GM12865 (cell line): ENCODE data around the gene TDRD3.

Experiments used
- DNase-seq: peaks from one replicate; pipeline ENCODE4 v3.0.0; 2010; ENCODE audit warnings: low read depth
- H3K4me3 ChIP-seq: 2 replicates; pipeline ENCODE4 v1.5.1; 2011; ENCODE audit warnings: mild to moderate bottlenecking, low read depth, low read length, control low read depth
- TF ChIP-seq, protein P1 (sequence below): IDR thresholded peaks from 2 replicates; pipeline ENCODE4 v1.5.1; 2011; ENCODE audit warnings: low read length, control low read depth, low read depth, inconsistent platforms; ENCODE audit not compliant: insufficient read depth; ENCODE audit errors: missing control alignments

The TDRD3 gene

DNA sequence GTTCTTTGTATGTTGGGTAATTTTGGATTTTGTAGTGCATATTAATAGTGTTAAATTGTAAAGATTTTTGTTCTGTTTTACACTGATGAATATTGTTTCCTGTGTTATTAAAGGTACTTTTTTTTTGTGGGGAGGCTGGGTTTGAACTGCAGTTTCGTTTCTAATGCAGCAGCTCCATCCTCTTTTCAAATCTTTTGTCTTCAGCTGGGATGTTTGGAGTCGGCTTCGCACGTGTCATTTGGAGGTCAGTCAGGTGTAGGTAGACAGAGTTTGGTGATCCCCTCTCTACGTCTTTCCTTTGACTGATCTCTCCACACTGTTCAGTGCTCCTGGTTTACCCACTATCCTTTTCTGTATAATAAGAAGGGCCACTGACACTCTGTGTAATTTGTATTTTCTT lies 30.3 kb downstream of the TDRD3 start:
- TF ChIP-seq, protein P1, sequence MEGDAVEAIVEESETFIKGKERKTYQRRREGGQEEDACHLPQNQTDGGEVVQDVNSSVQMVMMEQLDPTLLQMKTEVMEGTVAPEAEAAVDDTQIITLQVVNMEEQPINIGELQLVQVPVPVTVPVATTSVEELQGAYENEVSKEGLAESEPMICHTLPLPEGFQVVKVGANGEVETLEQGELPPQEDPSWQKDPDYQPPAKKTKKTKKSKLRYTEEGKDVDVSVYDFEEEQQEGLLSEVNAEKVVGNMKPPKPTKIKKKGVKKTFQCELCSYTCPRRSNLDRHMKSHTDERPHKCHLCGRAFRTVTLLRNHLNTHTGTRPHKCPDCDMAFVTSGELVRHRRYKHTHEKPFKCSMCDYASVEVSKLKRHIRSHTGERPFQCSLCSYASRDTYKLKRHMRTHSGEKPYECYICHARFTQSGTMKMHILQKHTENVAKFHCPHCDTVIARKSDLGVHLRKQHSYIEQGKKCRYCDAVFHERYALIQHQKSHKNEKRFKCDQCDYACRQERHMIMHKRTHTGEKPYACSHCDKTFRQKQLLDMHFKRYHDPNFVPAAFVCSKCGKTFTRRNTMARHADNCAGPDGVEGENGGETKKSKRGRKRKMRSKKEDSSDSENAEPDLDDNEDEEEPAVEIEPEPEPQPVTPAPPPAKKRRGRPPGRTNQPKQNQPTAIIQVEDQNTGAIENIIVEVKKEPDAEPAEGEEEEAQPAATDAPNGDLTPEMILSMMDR, result no peak
- H3K4me3 ChIP-seq, result peak overlapping the region; percentile 15
- DNase-seq, result peak; percentile 82

DNA sequence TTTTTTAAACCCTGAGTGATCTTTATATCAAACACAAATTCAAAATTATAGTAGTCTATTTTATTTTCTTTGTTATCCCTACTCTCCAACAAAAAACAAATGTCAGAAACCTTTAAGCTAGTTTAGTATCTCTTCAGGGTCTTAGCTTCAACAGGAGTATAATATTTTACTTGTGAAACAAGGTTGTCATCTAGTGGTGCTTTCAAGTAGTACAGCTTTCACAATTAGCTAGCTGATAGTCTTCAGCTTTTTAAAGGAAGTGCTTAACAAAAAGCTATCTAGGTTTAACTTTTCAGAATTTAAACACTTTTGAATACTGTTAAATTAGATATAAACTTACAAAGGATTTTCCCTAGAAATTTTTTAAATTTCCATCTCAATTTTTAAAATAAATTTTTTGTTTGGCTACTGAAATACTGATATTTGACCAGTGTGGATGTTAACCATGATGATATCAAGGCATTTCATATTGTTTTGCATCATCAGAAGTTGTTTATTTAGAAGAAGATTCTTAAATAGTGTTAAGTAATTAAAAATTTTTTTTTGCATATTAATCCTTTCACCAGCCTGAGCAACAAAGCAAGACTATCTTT lies 34.2 kb downstream of the TDRD3 start:
- no peak overlapping the region for H3K4me3 ChIP-seq
- DNase-seq, result peak; percentile 77
- TF ChIP-seq, protein P1, result peak; percentile 81

DNA sequence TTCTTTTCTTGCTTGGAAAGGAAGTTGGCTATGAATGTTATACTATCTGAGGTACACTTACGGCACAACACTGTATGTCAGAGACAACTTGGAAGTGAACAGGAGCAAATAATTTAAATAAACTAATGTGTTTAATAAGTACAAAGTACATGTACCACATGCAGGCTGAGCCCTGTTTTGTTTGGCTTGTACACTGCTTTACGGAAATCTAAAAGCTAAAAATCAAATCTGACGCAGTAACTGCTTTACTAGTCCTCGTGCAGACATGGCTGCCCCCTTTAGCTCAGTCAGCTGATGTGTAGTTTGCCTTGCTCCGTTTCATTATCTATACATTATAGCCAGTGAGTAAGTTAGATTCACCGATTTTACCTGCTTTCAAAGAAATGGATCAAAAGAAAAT lies 36.5 kb downstream of the TDRD3 start:
- H3K4me3 ChIP-seq, result no peak overlapping the region
- TF ChIP-seq, protein P1, result no peak
- DNase-seq, result no peak

DNA sequence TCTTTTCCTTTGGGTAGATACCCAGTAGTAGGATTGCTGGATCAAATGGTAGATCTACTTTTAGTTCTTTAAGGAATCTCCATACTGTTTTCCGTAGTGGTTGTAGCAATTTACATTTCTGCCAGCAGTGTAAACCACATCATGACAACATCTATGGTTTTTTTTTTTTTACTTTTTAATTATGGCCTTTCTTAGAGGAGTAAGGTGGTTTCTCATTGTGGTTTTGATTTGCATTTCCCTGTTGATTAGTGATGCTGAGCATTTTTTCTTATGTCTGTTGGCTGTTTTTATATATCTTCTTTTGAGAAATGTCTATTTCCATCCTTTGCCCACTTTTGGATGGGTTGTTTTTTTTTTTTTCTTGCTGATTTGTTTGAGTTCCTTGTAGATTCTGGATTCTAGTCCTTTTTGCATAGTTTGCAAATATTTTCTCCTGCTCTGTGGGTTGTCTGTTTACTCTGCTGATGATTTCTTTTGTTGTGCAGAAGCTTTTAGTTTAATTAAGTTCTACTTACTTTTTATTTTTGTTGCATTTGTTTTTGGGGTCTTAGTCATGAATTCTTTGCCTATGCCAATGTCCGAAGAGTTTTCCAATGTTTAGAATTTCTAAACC lies 38.8 kb downstream of the TDRD3 start:
- TF ChIP-seq, protein P1, result no peak
- DNase-seq, result no peak
- no peak overlapping the region for H3K4me3 ChIP-seq

DNA sequence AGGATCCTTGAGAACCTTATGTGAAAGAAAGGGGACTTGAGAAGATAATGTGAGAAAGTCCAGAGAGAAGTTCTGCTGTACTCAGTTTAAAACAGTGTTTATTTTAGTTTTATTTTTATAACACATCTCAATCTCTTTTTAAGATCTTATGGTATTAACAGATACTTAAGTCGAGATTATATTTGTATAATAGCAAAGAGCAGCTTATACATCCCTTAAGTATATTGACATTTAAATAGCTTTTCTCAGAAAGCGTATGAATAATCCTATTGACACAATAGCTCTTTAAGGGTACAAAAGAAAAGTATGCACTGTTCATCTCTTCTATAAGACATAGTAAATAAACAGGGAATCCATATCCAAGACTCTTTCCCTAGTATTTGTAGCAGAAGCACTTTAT lies 42.2 kb downstream of the TDRD3 start:
- no peak overlapping the region for H3K4me3 ChIP-seq
- TF ChIP-seq, protein P1, result no peak
- DNase-seq, result no peak

DNA sequence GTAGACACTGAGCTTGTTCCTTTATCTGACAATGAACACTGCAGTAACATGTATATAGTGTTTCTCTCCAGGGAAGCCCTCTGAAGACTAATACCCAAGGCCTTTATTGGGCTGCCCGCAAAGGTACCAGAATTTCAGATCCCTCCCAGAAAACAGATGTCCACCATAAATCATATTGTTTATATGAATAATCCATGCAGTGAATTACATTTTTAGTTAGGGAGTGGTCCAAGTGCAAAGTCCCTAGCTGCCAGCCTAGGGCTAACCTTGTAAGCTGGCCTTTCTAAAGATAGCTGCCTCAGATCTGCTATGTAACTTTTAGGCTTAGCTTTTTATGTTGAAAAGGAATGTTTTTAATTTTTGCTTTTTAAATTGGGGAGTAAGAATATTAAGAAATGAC lies 44.7 kb downstream of the TDRD3 start:
- TF ChIP-seq, protein P1, result no peak
- H3K4me3 ChIP-seq, result no peak overlapping the region
- no peak for DNase-seq
